ENCODE data around the gene SMCO3.
A peak's percentile ranks its signal among the peaks of the same experiment; 100 is the strongest.
"Not testable (repeated sequence)": the region's sequence is repeated elsewhere in the genome, so short reads cannot be mapped to it uniquely, and the experiment has no call there.

Gene SMCO3

DNA sequence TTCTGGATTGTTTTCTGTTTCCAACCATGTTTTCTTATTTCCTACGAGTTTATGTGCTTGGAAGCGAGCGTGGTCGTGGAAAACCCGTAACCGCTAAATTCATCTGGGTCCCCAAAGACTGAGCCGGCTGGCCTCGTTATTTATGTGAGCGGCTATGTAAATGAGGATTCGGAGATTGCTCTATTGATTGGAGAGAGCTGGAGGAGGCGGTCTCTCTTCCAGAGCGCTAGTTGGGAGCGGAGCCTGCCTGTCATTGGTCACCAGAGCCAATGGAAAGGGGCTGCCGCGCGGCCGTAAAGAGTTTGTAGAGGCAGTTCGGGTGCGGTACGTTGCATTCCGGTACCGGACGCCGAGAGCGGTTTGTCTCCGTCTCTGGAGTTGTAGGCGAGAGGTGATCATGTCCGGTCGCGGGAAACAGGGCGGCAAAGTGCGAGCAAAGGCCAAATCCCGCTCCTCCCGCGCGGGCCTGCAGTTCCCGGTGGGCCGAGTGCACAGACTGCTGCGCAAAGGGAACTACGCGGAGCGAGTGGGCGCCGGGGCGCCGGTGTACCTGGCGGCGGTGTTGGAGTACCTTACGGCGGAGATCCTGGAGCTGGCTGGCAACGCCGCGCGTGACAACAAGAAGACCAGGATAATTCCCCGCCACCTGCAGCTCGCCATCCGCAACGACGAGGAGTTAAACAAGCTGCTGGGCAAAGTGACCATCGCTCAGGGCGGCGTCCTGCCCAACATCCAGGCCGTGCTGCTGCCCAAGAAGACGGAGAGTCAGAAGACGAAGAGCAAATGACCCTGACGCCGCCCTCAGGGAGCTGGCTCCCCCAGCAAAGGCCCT is 39.7 kb downstream of the SMCO3 start:
- no peak for DNase-seq

GRCh38 chr12:14773685-14774073 is 40.3 kb downstream of the SMCO3 start:
- DNase-seq = no peak

DNA sequence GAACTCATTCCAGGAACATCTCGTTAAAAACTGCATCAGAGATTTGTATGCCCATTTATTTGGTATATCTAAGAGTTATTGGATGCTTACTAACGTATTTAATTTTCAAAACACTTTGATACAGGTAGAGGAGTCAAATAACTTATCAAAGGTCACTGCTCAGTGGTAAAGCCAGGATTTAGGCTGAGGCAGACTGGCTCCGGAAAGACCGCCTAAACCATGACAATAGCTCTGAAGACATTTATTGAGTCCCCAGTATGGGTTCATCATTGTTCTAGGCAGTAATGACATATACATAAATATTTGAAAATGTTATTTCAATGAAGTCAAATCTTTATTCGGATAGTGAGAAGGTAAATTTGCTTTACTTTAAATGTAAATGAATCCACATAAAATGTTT is 41.0 kb downstream of the SMCO3 start:
- DNase-seq = no peak

GRCh38 chr12:14771651-14772137 is 42.3 kb downstream of the SMCO3 start:
- DNase-seq = no peak

DNA sequence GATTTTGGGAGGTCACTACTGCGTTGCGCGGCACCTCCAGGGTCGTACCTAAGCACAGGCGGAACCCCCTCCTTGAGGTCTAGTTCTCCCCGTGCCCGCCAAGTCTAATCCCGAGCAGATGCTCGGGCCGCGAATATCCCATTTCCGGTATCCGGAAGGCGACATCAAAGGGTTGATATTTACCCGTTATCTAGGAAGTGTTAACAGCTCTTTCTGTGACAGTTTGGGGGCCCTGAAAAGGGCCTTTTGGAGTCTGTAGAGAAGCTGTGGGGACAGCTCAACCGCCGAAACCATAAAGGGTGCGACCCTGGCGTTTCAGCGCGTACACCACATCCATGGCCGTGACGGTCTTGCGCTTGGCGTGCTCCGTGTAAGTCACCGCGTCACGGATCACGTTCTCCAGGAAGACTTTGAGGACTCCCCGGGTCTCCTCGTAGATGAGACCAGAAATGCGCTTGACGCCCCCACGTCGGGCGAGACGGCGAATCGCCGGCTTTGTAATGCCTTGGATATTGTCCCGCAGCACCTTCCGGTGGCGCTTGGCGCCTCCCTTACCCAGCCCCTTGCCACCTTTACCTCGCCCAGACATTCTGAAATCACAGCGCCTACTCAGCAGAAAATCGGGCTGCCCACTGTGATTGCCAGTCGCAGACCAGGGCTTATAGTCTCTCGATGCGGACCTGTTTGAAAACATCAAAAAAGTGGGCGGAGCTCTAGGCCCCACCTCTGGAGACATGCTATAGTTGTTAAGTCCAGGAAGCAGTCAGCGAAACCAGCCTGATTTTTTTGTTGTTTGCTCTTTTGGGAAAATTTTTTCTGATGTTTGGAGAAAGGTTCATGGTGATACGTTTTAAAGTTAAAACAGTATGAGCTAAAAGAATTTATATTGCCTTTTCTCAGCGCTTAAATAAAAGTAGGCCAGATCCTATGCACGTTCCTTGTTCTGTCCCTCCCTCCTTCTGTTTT is 43.2 kb downstream of the SMCO3 start:
- DNase-seq = peak; percentile 69

DNA sequence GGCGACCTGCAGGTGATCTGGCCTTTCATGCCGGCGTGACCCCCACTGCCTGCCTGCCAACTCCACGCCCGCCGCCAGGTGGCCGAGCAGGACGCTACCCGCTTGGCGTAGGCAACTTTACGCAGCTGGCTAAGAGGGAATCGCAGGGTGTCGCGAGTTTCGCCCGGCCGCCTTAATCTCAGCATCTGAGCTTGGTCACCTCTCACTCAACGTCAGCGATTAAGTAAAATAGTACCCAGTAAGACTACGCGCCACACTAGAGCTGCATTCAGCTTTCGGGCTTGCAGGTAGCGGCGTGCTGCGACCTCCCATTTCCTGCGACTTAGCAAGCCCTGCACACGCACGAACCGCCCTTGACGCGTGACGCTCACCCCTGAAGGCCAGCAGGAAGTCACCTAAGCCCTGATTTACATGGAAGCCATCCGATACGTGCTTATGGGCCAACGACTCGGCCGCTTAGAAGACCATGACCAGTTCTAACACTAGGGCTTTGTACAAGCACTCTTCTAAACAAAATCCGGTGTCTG is 44.0 kb downstream of the SMCO3 start:
- DNase-seq = peak; percentile 82

- no peak for DNase-seq
Observed at GRCh38 chr12:14769466-14769968, 44.5 kb downstream of the SMCO3 start.

DNA sequence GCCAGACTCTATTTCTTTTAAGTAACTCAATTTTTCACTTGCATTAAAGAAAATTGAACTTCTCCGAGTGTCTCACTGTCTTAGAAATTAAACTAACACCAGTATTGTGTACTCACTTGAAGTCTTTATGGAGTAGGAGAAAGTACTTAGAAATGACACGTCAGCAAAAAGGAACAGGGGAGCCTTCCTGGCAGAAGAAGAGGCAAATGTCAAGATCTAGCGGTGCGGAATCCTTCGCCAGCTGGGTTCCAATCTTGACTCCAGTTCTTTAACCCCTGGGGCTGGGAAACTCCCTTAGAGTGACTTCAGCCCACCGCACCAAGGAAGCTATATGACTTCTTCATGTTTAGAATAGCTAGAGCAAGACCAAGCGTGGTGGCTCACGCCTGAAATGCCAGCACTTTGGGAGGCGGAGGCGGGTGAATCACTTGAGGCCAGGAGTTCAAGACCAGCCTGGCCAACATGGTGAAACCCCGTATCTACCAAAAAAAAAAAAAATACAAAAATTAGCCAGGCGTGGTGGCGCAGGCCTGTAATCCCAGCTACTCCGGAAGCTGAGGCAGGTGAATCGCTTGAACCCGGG is 45.1 kb downstream of the SMCO3 start:
- DNase-seq = no peak

DNA sequence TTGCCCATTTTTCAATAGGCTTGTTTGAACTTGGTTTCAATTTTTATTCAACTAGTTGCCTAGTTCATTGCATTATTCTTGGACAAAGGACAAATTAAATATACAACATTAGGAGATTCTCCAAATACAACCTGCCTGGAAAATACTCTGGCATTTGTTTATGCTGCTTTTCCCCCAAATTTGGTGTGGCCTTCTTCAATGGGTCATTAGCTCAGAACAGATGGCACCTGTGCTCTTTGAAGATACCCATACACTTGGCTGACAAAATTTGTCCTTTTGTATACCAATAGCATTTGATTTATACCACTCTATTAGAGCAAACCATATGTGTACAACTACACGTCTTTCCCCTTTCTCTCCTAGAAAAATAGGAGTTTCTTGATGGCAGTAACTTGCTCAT is 46.4 kb downstream of the SMCO3 start:
- no peak for DNase-seq

DNA sequence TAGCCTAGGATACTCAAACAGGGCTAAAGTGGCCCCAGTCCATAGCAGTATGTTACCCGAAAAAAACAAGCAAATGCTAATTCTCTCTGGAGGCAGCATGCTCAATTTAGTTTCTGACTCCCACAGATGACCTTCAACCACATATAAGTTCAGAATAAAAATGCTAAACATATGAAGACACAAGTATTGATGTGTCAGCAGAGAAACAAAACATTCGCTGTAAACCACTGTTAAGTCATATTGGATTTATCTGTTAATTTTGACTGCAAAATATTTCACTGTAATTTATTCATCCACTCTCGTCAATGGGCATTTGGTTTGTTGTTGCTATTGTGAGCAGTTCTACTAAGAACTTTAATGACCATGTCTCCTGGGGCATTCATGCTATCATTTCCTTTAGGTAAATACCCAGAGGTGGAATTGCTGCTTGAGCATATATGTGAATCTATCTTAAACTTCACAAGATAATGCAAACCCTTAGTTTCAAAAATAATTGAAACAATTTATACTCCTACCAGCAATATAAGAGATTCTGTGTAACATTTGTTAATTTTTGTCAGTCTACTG is 47.2 kb downstream of the SMCO3 start:
- DNase-seq = no peak

DNA sequence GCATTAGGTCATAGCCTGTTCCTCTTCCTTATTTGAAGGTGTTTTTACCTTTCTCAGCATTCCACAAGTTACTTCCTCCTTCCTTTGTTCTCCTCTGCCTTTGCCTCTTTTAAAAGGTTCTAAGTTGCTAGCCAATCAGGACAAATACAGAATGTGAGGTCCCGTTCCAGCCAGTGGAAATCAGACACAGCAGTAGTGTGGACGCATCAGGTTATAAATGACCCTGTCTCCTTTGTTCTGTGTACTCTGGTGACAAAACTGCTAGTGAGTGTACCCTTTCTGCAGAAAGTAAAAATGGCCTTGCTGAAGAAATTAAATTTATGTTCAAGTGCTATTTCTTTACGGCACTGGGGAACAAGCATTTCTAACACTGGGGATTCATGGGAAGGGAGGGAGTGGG is 48.0 kb downstream of the SMCO3 start:
- DNase-seq = not testable (repeated sequence)

DNA sequence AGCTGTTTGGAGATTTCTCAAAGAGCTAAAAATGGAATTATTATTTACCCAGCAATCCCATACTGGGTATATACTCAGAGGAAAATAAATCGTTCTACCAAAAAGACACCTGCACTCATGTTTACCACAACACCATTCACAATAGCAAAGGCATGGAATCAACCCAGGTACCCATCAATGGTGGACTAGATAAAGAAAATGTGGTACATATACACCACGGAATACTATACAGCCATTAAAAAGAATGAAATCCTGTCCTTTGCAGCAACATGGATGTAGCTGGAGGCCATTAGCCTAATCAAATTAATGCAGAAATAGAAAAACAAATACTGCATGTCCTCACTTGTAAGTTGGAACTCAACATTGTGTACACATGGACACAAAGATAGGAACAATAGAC is 48.6 kb downstream of the SMCO3 start:
- no peak for DNase-seq

GRCh38 chr12:14759711-14760280 is 54.2 kb downstream of the SMCO3 start:
- DNase-seq = not testable (repeated sequence)

GRCh38 chr12:14756334-14757143 is 57.4 kb downstream of the SMCO3 start:
- no peak for DNase-seq

Data from NCI-H526 treated with DMSO at 0.1 percent for 48 hours (cell line).